Small intestine (tissue), 7 donors: ENCODE measurements around the gene NPC1. TPM values are rescaled to one million over a fixed set of nuclear protein-coding genes. Genes with fewer than 3 reads are reported as not detected.

ENCODE experiments used
- DNase-seq, 2 donors: peaks; one replicate each; pipeline versions ENCODE4 v3.0.0 to v3.0.0-alpha.2; 2013
- FAIRE-seq: peaks from 2 replicates; lab custom pipeline; 2012; peaks lifted over from hg19 to GRCh38; lab: Jason Lieb, UNC
- H3K27ac ChIP-seq, 3 donors: one replicate each; pipeline ENCODE4 v1.5.1; 2013; ENCODE audit warnings: low read length in 2 of 3, mild to moderate bottlenecking in 2 of 3, control low read depth in 1 of 3, inconsistent platforms in 1 of 3, low read depth in 1 of 3, moderate library complexity in 1 of 3
- H3K27me3 ChIP-seq, 3 donors: one replicate each; pipeline ENCODE4 v1.6.1; 2013; ENCODE audit warnings: low read length in 3 of 3, inconsistent platforms in 1 of 3; ENCODE audit not compliant: control insufficient read depth in 3 of 3, insufficient read depth in 3 of 3
- H3K36me3 ChIP-seq, 3 donors: one replicate each; pipeline ENCODE4 v1.6.1; 2013; ENCODE audit warnings: low read length in 3 of 3, inconsistent platforms in 1 of 3, low read depth in 1 of 3, mild to moderate bottlenecking in 1 of 3, moderate library complexity in 1 of 3; ENCODE audit not compliant: control insufficient read depth in 3 of 3, insufficient read depth in 2 of 3
- H3K4me1 ChIP-seq, 3 donors: one replicate each; pipeline ENCODE4 v1.6.1; 2013; ENCODE audit warnings: low read length in 2 of 3, inconsistent platforms in 1 of 3, low read depth in 1 of 3, mild to moderate bottlenecking in 1 of 3, moderate library complexity in 1 of 3; ENCODE audit not compliant: control insufficient read depth in 3 of 3, insufficient read depth in 2 of 3
- H3K4me3 ChIP-seq, 3 donors: one replicate each; pipeline ENCODE4 v1.5.1; 2013; ENCODE audit warnings: low read length in 3 of 3, control low read depth in 1 of 3, inconsistent platforms in 1 of 3, low read depth in 1 of 3, mild to moderate bottlenecking in 1 of 3, moderate library complexity in 1 of 3
- H3K9me3 ChIP-seq, 2 donors: one replicate each; pipeline ENCODE4 v1.6.1; 2013; ENCODE audit warnings: low read depth in 1 of 2, low read length in 1 of 2; ENCODE audit not compliant: control insufficient read depth in 2 of 2, insufficient read depth in 1 of 2
- WGBS, 3 donors: extraction: QIAGEN DNeasy Blood & Tissue Kit; methylation state at CpG; one replicate each; pipeline ENCODE4 v1.1.7; 2013; 5-methylcytosine and 5-hydroxymethylcytosine counted together
- polyA plus RNA-seq, 4 donors: library from polyadenylated mRNA; stranded (reverse) in 3 of 4; unstranded in 1 of 4; fragments of 200-250 nt in 3 of 4; fragments of 120-200 nt in 1 of 4; gene quantifications; one replicate each; pipeline versions ENCODE4 v1.2.1 to v1.2.3, GENCODE V29; 2013
- donor health status: healthy with polysubstance abuse.
- donor health status: control.
- donor health status: control.
- donor health status: Bipolar disorder and iron deficiency.
- donor health status: healthy.

The NPC1 gene
- polyA plus RNA-seq, 4 donors = 8.7 to 35.7 (median 20.9) TPM

DNA sequence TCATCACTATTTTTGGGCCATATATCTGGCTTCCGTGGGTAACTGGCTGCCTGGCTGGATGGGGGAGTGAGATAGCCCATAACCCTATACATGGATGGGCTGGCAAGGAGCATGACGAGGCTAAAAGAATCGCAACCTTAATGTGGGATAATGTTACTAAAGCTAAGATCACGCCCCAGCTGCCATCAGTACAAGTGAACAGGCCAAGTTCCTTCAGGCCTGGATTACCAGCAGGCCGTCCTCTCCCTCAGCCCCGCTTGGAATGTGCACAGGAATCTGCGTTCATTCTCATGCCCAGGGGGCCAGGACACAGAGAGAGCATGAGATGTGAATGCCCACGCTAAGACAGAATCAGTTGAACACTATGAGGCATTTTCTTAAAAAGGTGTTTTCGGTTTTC lies 48.3 kb downstream of the NPC1 start:
- Histone ChIP-seq H3K27ac (no peak overlapping the region), H3K4me1 (no peaks in the 10 kb centered on the region), H3K36me3 (peaks cover 40 to 79% (median 45%) of the 10 kb centered on the region in 3 donors), H3K4me3 (no peak overlapping the region), H3K9me3 (no peaks in the 10 kb centered on the region), H3K27me3 (no peaks in the 10 kb centered on the region)
- FAIRE-seq (no peak), DNase-seq (no peak)
- WGBS, 3 donors = 95 to 97% (median 97%) methylated on average over 9 of the region's 9 CpGs

- 94 to 97% (median 95%) methylated on average over 7 of the region's 7 CpGs for WGBS, 3 donors
These were observed 49.0 kb downstream of the NPC1 start for GRCh38 chr18:23537274-23537673.

GRCh38 chr18:23536204-23536603 lies 50.1 kb downstream of the NPC1 start:
- Histone ChIP-seq H3K36me3 (peaks cover 42 to 79% (median 47%) of the 10 kb centered on the region in 3 donors), H3K4me3 (no peak overlapping the region), H3K27ac (no peak overlapping the region), H3K4me1 (no peaks in the 10 kb centered on the region), H3K9me3 (no peaks in the 10 kb centered on the region), H3K27me3 (no peaks in the 10 kb centered on the region)
- FAIRE-seq (no peak), DNase-seq (no peak)
- 92 to 98% (median 97%) methylated on average over 5 of the region's 5 CpGs for WGBS, 3 donors

More at GRCh38 chr18:23537274-23537673, 49.0 kb downstream of the NPC1 start:
- Histone ChIP-seq H3K4me1 (no peaks in the 10 kb centered on the region), H3K9me3 (no peaks in the 10 kb centered on the region), H3K27ac (no peak overlapping the region), H3K27me3 (no peaks in the 10 kb centered on the region), H3K4me3 (no peak overlapping the region), H3K36me3 (peaks cover 39 to 78% (median 45%) of the 10 kb centered on the region in 3 donors)
- DNase-seq = no peak
- FAIRE-seq = no peak

- no peak overlapping the region for H3K27ac ChIP-seq
- no peak for DNase-seq
- H3K4me3 ChIP-seq = no peak overlapping the region
- no peaks in the 10 kb centered on the region for H3K4me1 ChIP-seq
- peaks cover 48 to 77% (median 49%) of the 10 kb centered on the region in 3 donors for H3K36me3 ChIP-seq
- no peaks in the 10 kb centered on the region for H3K9me3 ChIP-seq
- no peaks in the 10 kb centered on the region for H3K27me3 ChIP-seq
- 94 to 97% (median 95%) methylated on average over 16 of the region's 16 CpGs for whole genome bisulfite sequencing, 3 donors
- no peak for FAIRE-seq
These were observed 52.0 kb downstream of the NPC1 start for GRCh38 chr18:23534276-23534675.

DNA sequence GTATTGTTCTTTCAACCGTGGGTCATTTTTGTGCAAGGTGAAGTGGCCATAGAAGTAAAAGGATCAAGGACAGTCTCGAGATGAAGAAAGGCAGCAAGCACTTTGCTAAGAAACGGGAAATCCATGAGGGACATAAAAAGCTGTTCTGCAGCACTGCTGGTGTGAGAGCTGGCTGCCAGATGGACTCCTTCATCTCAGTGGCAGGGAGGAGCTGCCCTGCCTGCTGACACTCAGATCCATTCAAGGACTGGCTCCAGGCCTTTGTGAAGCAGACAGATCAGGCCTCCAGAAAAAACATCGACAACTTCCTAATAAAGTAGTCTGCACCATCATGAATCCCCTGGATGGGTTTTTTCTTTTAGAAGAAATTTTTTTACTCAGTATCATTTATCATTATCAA lies 53.5 kb downstream of the NPC1 start:
- no peaks in the 10 kb centered on the region for H3K4me1 ChIP-seq
- FAIRE-seq (no peak), DNase-seq (no peak)
- no peaks in the 10 kb centered on the region for H3K27me3 ChIP-seq
- no peak overlapping the region for H3K4me3 ChIP-seq
- H3K9me3 ChIP-seq = no peaks in the 10 kb centered on the region
- WGBS, 3 donors = 68 to 82% (median 80%) methylated on average over 4 of the region's 4 CpGs
- H3K36me3 ChIP-seq = peaks cover 45 to 75% (median 45%) of the 10 kb centered on the region in 3 donors
- no peak overlapping the region for H3K27ac ChIP-seq

GRCh38 chr18:23531912-23532311 lies 54.4 kb downstream of the NPC1 start:
- no peak for FAIRE-seq
- Histone ChIP-seq H3K27me3 (no peaks in the 10 kb centered on the region), H3K4me3 (no peak overlapping the region), H3K36me3 (peaks cover 47 to 75% (median 49%) of the 10 kb centered on the region in 3 donors), H3K27ac (no peak overlapping the region), H3K4me1 (no peaks in the 10 kb centered on the region), H3K9me3 (no peaks in the 10 kb centered on the region)
- 93 to 96% (median 94%) methylated on average over 13 of the region's 13 CpGs for WGBS, 3 donors
- no peak for DNase-seq

- Histone ChIP-seq H3K36me3 (peaks cover 42 to 69% (median 54%) of the 10 kb centered on the region in 3 donors), H3K27ac (no peak overlapping the region), H3K27me3 (no peaks in the 10 kb centered on the region), H3K9me3 (no peaks in the 10 kb centered on the region), H3K4me3 (no peak overlapping the region), H3K4me1 (no peaks in the 10 kb centered on the region)
- 87 to 92% (median 89%) methylated on average over 7 of the region's 7 CpGs for WGBS, 3 donors
- FAIRE-seq = no peak
- DNase-seq = no peak
These were observed 56.1 kb downstream of the NPC1 start for GRCh38 chr18:23530195-23530594.

GRCh38 chr18:23529604-23530003 lies 56.7 kb downstream of the NPC1 start:
- Histone ChIP-seq H3K4me1 (no peaks in the 10 kb centered on the region), H3K27ac (no peak overlapping the region), H3K9me3 (no peaks in the 10 kb centered on the region), H3K36me3 (peaks cover 41 to 68% (median 49%) of the 10 kb centered on the region in 3 donors), H3K27me3 (no peaks in the 10 kb centered on the region), H3K4me3 (no peak overlapping the region)
- DNase-seq = no peak
- 86 to 90% (median 88%) methylated on average over 3 of the region's 3 CpGs for WGBS, 3 donors
- FAIRE-seq = no peak
